Pancreas (tissue), 10 donors: ENCODE data around the gene TEX101. TPM values are rescaled to one million over a fixed set of nuclear protein-coding genes. Genes with fewer than 3 reads are reported as not detected.

Experiments used
- ATAC-seq, 4 donors: fragments of 200-7000 bp; cut with Tn5 transposase; one replicate each; pipeline versions ENCODE4 v1.8.0 to v1.9.1; 2020; ENCODE audit warnings: mild to moderate bottlenecking in 4 of 4, moderate library complexity in 4 of 4
- DNase-seq, 6 donors: peaks; one replicate each; pipeline ENCODE4 v3.0.0-alpha.2; 2020
- FAIRE-seq: peaks from 2 replicates; lab custom pipeline; 2012; peaks lifted over from hg19 to GRCh38; lab: Jason Lieb, UNC
- H3K27ac ChIP-seq, 4 donors: fragments of 200-600 bp; sonication (generic); 1 replicate in 3 of 4; 2 replicates in 1 of 4; pipeline versions ENCODE4 v1.5.0 to v1.8.0; 2020
- H3K27me3 ChIP-seq, 4 donors: fragments of 200-600 bp; one replicate each; pipeline ENCODE4 v1.8.0; 2021
- H3K36me3 ChIP-seq, 3 donors: fragments of 200-600 bp; sonication (generic) in 1 of 3; one replicate each; pipeline versions ENCODE4 v1.5.0 to v1.8.0; 2020 to 2021
- H3K4me1 ChIP-seq, 3 donors: fragments of 200-600 bp; one replicate each; pipeline ENCODE4 v1.8.0; 2021
- H3K4me3 ChIP-seq, 4 donors: fragments of 200-600 bp; sonication (generic) in 2 of 4; one replicate each; pipeline versions ENCODE4 v1.5.0 to v1.8.0; 2020 to 2021
- H3K9me3 ChIP-seq, 4 donors: fragments of 200-600 bp; one replicate each; pipeline ENCODE4 v1.8.0; 2021
- WGBS, 2 donors: extraction: QIAGEN DNeasy Blood & Tissue Kit; methylation state at CpG; one replicate each; pipeline ENCODE4 v1.1.7; 2013; 5-methylcytosine and 5-hydroxymethylcytosine counted together
- intact Hi-C, 3 donors: fragments of 100-400 bp; cut with DNase I; formaldehyde crosslinking; loops; one replicate each; pipeline versions ENCODE4 v1.11.1 to v1.14.2; 2022
- polyA plus RNA-seq, 2 donors: library from polyadenylated mRNA; stranded (reverse); fragments of 200-250 nt; gene quantifications; one replicate each; pipeline ENCODE4 v1.2.3, GENCODE V29; 2013
- total RNA-seq, 6 donors: library from RNA; stranded (reverse); fragmentation: NEBNext Ultra II Directional in 4 of 6; extraction: Animal tissue kit (Norgen Biotek cat#: 25700) in 4 of 6; gene quantifications; one replicate each; pipeline versions ENCODE4 v1.2.1 to v1.2.4, GENCODE V29; 2021 to 2023
- TF ChIP-seq, protein P1 (sequence below), 4 donors: fragments of 200-600 bp; sonication (generic) in 3 of 4; IDR thresholded peaks; one replicate each; pipeline versions ENCODE4 v1.5.0 to v1.8.0; 2021; ENCODE audit warnings: antibody characterized with exemption in 4 of 4
- donor health status: healthy with polysubstance abuse.
- donor health status: DM: no; HTN: no; CAD: no; lungs with moderate emphysema.
- donor health status: DM: no; HTN: no; CAD: no.
- donor health status: control.
- donor health status: control.
- donor health status: Bipolar disorder and iron deficiency.
- donor health status: DM: yes; HTN: yes; CAD: no.
- donor health status: DM: no; HTN: no; CAD: no.
- donor health status: DM: no; HTN: no; CAD: no.
- donor health status: DM: yes; HTN: yes; CAD: no.

The TEX101 gene
- total and polyA plus RNA-seq, 8 donors: not detected

DNA sequence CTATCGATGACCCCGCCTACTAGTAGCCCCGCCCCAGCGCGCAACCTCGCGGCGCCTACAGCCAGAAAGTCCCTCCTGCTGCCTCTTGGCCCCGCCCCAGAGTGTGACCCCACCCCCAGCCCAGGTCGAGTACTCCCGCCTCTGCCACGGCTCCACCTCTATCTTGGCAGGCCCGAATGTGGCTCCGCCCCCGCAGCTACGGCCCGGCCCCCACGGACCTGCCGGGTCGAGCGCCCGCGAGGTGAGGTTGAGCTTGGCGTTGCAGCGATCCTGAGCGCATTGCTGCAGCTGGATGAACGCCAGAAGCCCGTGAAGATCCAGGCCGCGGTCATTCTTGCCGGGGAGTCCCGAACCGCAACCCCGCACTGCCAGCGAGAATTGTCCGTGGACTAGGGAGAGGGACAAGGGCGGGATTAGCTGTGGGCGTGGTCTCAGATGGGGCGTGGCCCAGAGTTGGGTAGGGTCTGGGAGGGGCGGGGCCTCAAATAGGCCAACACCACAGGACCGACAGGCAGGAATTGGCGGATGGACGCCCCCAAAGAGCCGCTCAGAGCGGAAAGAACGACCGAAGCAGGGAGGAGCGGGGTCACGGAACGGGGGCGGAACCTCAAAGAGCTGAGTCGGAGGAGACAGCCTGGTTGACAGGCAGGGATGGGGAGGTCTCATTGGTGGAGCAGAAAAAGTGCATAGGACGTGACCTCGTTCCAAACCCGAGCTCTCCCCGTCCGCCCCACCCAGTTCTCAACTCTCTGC lies 48.9 kb downstream of the TEX101 start:
- Histone ChIP-seq H3K4me1 (peaks cover 0 to 3% (median 0%) of the 10 kb centered on the region in 3 donors), H3K9me3 (no peaks in the 10 kb centered on the region), H3K4me3 (peak overlapping the region; percentile 39 to 69 (median 48)), H3K27me3 (no peaks in the 10 kb centered on the region), H3K36me3 (no peaks in the 10 kb centered on the region), H3K27ac (peak overlapping the region; percentile 26 to 63 (median 46))
- WGBS, 2 donors: 0% methylated on average over 57 of the region's 57 CpGs
- TF ChIP-seq, protein P1, sequence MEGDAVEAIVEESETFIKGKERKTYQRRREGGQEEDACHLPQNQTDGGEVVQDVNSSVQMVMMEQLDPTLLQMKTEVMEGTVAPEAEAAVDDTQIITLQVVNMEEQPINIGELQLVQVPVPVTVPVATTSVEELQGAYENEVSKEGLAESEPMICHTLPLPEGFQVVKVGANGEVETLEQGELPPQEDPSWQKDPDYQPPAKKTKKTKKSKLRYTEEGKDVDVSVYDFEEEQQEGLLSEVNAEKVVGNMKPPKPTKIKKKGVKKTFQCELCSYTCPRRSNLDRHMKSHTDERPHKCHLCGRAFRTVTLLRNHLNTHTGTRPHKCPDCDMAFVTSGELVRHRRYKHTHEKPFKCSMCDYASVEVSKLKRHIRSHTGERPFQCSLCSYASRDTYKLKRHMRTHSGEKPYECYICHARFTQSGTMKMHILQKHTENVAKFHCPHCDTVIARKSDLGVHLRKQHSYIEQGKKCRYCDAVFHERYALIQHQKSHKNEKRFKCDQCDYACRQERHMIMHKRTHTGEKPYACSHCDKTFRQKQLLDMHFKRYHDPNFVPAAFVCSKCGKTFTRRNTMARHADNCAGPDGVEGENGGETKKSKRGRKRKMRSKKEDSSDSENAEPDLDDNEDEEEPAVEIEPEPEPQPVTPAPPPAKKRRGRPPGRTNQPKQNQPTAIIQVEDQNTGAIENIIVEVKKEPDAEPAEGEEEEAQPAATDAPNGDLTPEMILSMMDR (IDR thresholded peaks at IDR 0.05): no peak
- intact Hi-C loops: no loop called here
- ATAC-seq (peak; percentile 93 to 97 (median 96)), DNase-seq (peak; percentile 98 to 99 (median 98)), FAIRE-seq (no peak)

DNA sequence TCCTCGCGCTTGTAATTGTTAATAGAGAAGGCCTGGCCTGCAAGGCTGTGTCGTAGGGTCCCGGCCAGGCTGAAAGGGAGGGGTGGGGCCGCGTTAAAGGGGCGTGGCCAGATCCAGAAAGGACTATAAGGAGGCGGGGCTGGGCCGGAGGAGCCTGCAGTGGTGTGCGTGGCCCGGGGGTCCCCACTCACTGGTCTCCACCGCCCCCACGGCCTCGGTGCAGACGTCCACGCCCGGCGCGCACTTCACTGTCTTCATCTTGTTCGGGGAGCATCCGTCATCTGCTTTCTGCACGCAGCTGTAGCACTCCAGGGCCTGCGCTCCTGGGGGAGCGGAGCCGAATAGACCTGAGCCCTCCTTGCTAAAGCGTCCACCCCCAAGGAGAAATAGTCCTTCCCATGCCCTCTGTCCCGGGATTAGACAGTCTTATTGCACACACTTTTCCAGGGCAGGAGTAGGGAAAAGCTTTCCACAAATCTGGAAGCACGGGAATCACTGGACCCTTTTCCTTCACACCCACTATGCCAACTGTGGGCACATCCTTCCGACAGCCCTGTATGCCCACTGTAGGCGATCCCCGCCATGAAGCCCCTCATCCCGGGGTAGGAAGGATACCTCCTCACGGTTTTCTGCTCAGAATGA lies 49.6 kb downstream of the TEX101 start:
- H3K27me3 ChIP-seq: no peaks in the 10 kb centered on the region
- H3K27ac ChIP-seq: peak overlapping the region; percentile 26 to 62 (median 42)
- peak overlapping the region; percentile 39 to 69 (median 48) for H3K4me3 ChIP-seq
- no peaks in the 10 kb centered on the region for H3K9me3 ChIP-seq
- H3K4me1 ChIP-seq: peaks cover 0 to 3% (median 0%) of the 10 kb centered on the region in 3 donors
- FAIRE-seq (no peak), ATAC-seq (peak; percentile 38 to 66 (median 58)), DNase-seq (peak; percentile 48 to 84 (median 72))
- TF ChIP-seq, protein P1 (IDR thresholded peaks at IDR 0.05): no peak
- H3K36me3 ChIP-seq: no peaks in the 10 kb centered on the region
- 14 to 15% methylated on average over 32 to 33 of the region's 33 CpGs for WGBS, 2 donors
- intact Hi-C loops: no loop called here

DNA sequence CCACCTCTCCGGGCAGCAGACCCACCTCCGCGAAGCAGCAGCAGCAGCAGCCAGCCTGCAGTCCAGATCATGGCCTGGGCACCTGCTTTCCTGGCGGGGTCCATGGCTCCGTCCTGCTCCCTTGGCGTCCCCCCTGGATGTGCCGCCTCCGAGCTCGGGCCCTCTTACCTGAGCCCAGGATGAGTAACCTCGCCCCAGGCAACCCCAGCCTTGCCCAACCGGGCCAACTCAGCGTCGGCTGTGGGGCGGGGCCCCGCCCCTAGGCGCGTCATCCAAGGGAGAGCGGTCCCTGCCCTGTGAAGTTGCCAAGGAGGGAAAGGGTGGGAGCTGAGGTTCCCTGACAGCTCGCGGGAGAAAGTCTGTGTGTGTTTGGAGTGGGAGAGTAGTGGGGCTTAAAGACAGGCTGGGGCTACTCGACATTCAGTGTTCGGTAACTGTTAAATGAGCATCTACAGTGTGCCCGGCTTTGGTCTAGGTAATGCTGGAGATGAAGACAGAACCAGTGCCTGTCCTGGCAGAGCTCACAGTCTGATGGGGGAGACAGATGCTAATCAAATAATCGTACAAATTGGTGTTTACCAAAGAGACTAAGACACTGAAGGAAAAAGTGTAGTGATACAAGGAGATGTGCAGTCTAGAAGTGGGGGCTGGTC lies 50.9 kb downstream of the TEX101 start, which contains the start of gene LYPD3:
Gene LYPD3, minus strand, starts transcription at position 141 of the 653 bp plus-strand sequence. Its CDS starts 37 bp downstream, at position 104.
- 24 to 32% methylated on average over 24 of the region's 24 CpGs for WGBS, 2 donors
- Histone ChIP-seq H3K9me3 (no peaks in the 10 kb centered on the region), H3K27me3 (no peaks in the 10 kb centered on the region), H3K27ac (no peak within 1 kb of the TSS), H3K4me3 (peak within 1 kb of the TSS in 1 of 4 donors; percentile 69), H3K4me1 (peaks cover 0 to 3% (median 0%) of the 10 kb centered on the region in 3 donors), H3K36me3 (no peaks in the 10 kb centered on the region)
- FAIRE-seq (no peak), DNase-seq (peak in 3 of 6 donors; percentile 22 to 72 (median 59)), ATAC-seq (no peak)
- TF ChIP-seq, protein P1 (IDR thresholded peaks at IDR 0.05): no peak
- intact Hi-C loops: no loop called here

DNA sequence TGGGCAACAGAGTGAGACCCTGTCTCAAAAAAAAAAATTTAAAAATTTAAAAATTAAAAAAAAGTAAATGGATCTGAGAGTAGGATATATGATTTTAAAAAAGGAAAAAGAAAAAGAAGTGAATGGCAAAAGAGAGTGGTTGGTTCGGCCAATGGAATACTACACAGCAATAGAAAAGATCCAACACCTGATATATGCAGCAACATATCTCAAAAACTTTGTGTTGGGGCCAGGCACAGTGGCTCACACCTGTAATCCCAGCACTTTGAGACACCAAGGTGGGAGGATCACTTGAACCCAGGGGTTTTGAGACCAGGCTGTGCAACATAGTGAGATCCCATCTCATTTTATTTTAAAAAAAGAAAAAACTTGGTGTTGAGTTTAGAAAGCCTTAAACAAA lies 52.1 kb downstream of the TEX101 start:
- no peak for FAIRE-seq
- no peaks in the 10 kb centered on the region for H3K27me3 ChIP-seq
- intact Hi-C loops: no loop called here

More for the DNA sequence above, 52.1 kb downstream of the TEX101 start:
- Histone ChIP-seq H3K36me3 (no peaks in the 10 kb centered on the region), H3K4me3 (no peak overlapping the region), H3K9me3 (no peaks in the 10 kb centered on the region), H3K4me1 (peaks cover 0 to 3% (median 0%) of the 10 kb centered on the region in 3 donors), H3K27ac (no peak overlapping the region)
- ATAC-seq: no peak
- TF ChIP-seq, protein P1 (IDR thresholded peaks at IDR 0.05): no peak
- WGBS, 2 donors: 86 to 96% methylated on average over 1 of the region's 1 CpG
- no peak for DNase-seq
